ENCODE results near the gene BMF.

Gene BMF

GRCh38 chr15:40103864-40104271, 4.8 kb downstream of the BMF start:
- no peak for DNase-seq (ENCODE audit: low read depth in 3 of 3)

- no peak for DNase-seq (ENCODE audit: low read depth in 3 of 3)
These were observed 5.5 kb downstream of the BMF start for GRCh38 chr15:40102897-40103858.

GRCh38 chr15:40100947-40101905, 7.5 kb downstream of the BMF start:
- no peak for DNase-seq (ENCODE audit: low read depth in 3 of 3)

- no peak for DNase-seq (ENCODE audit: low read depth in 3 of 3)
These were observed 8.3 kb downstream of the BMF start for GRCh38 chr15:40100123-40100946.

- peak; percentile 60 to 70 (median 67) for DNase-seq (ENCODE audit: low read depth in 3 of 3)
These were observed 10.0 kb downstream of the BMF start for GRCh38 chr15:40098489-40099261.

- no peak for DNase-seq (ENCODE audit: low read depth in 3 of 3)
These were observed 10.7 kb downstream of the BMF start for GRCh38 chr15:40097968-40098476.

- no peak for DNase-seq (ENCODE audit: low read depth in 3 of 3)
These were observed 11.3 kb downstream of the BMF start for GRCh38 chr15:40097096-40097967.

- no peak for DNase-seq (ENCODE audit: low read depth in 3 of 3)
These were observed 12.4 kb downstream of the BMF start for GRCh38 chr15:40096094-40096891.

GRCh38 chr15:40095371-40096093, 13.1 kb downstream of the BMF start:
- DNase-seq (ENCODE audit: low read depth in 3 of 3) = no peak

- DNase-seq (ENCODE audit: low read depth in 3 of 3) = no peak
These were observed 14.5 kb downstream of the BMF start for GRCh38 chr15:40094156-40094555.

- no peak for DNase-seq (ENCODE audit: low read depth in 3 of 3)
These were observed 15.5 kb downstream of the BMF start for GRCh38 chr15:40092979-40093869.

- no peak for DNase-seq (ENCODE audit: low read depth in 3 of 3)
These were observed 16.3 kb downstream of the BMF start for GRCh38 chr15:40092256-40092978.

GRCh38 chr15:40091861-40092255, 16.8 kb downstream of the BMF start:
- DNase-seq (ENCODE audit: low read depth in 3 of 3) = no peak

- DNase-seq (ENCODE audit: low read depth in 3 of 3) = no peak
These were observed 17.8 kb downstream of the BMF start for GRCh38 chr15:40090774-40091455.

GRCh38 chr15:40088929-40089755, 19.5 kb downstream of the BMF start:
- DNase-seq (ENCODE audit: low read depth in 3 of 3) = no peak
